NCI-H748 (cell line): ENCODE data around the gene PRKAG1.
A peak's percentile ranks its signal among the peaks of the same experiment; 100 is the strongest.

Experiments used
- DNase-seq: peaks from one replicate; lab custom pipeline; 2025; ENCODE audit not compliant: unreplicated experiment; lab: John Stamatoyannopoulos, UW

The PRKAG1 gene

DNA sequence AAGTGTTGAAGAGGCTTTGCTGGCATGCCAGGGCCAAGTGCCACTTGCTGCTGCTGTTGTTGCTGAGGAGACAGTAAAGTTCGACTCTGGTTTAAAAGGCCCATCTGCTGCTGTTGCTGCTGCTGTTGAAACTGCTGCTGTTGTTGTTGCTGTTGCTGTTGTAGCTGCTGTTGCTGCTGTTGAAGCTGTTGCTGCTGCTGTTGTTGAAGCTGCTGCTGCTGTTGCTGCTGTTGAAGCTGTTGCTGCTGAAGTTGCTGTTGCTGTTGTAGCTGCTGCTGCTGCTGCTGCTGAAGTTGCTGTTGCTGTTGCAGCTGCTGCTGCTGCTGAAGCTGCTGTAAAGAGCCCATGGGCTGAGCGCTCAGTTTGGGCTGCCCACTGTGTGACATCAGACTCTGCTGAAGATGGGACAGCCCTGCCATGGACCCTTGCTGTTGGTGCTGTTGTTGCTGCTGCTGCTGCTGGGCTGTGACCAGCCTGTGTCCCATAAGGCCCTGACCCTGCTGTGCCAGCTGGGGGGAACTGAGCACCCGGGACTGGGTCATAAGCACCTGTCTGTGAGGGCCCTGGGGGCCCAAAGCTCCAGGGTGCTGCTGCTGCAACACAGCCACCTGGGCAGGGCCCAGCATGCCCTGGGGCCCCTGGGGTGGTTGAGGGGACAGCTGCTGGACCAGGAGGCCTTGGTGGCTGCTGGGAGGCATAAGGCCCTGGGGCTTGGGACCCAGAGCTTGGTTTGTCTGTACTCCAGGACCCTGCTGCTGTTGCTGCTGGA, 14.3 kb upstream of the PRKAG1 start:
- no peak for DNase-seq

- DNase-seq = no peak
These were observed 13.7 kb upstream of the PRKAG1 start for GRCh38 chr12:49032276-49032675.

DNA sequence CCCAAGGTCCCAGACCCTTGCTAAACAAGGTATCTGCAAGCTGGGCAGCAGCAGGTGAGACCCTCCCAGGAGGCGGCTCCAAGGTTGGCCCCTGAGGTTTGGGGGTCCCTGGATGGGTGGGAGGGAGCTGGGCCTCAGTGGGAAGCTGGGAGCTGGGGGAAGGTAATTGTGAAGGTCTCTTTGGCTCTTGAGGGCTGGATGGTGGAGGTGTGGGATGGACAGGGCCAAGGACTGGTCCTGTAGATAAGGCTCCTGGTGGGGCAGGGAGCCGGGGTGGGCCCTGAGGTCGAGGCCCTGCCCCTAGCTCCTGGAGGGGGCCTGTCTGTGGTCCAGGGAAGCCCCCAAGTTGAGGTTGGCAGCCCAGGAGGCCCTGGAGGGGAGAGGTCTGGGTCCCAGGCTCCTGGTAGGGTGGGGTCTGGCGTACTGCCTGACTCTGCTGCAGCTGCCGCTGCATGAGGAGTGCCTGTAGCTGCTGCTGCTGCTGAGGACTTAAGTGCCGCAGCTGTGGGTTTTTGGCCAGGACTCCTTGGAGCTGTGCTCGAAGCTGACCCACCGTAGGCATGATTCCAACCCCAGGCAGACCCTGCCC, 13.1 kb upstream of the PRKAG1 start:
- no peak for DNase-seq

DNA sequence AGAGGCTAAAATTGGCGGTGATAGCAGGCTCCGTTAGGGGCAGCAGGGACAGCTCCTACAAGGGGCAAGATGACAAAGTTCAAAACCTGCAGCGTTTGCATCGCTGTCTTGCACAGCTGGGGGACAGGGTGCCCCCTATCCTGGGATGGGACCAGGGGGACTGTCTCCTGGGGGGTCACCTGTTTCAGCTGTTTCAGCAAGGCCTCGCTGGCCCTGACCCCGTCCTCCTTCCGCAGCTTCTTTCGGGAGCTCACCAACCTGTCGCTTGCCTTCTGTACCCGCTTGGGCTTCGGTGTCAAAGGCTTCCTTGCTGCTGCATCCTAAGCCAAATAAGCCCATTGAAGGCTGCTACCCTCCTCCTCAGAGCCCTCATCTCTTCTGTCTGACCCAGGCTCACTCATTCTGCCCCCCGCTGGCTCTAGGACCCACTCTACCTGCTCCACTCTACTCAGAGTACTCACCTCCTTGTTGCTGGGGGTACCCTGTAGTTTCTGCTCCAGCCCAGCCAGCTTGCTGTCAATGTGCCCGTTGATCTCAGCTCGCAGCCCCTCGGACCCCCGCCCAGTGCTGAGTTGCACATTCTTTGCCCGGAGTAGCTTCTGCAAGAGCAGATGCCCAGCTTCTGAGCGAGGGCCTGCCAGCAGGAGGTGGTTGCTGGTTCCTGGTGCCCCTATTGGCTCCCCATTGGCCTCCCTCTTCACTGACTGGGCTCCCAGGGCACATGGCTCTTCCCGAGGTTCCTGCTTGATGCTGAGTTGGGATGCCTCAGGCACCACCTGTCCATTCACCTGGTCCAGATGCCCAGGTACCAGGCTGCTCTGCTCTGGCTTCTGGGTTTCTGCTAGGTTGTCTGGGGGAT, 12.4 kb upstream of the PRKAG1 start:
- no peak for DNase-seq

- DNase-seq = no peak
These were observed 11.5 kb upstream of the PRKAG1 start for GRCh38 chr12:49030119-49030518.

DNA sequence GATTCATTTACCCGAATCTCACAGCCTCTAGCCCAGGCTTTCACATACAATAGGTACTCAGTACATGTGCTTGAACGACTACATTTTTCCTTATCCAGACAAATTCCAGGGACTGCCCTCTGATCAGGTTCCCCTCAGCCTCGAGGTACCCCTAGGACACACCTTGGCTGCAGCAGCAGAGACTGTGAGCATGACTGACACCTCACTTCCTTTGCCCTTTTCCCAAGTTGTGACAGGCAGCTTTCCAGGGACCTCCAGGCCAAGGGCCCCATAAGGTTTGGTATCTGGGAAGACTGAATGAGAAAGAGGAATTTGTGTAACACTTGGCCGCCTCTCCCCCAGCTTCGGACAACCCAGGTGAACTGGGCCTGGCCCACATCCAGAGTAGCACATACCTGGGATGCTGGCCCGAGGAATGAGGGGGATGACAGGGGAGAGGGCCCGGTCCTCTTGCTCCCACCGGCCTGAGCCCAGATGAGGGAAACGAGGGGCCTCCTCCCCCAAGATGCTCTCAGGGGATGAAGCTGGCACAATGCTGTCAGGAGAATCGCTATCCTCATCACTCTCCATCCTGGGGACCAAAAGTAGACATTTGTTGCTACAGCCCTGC, 10.2 kb upstream of the PRKAG1 start:
- DNase-seq = no peak

GRCh38 chr12:49027846-49028555, 9.4 kb upstream of the PRKAG1 start:
- DNase-seq = no peak

GRCh38 chr12:49026678-49027480, 8.3 kb upstream of the PRKAG1 start:
- DNase-seq = no peak

GRCh38 chr12:49026101-49026500, 7.5 kb upstream of the PRKAG1 start:
- no peak for DNase-seq

DNA sequence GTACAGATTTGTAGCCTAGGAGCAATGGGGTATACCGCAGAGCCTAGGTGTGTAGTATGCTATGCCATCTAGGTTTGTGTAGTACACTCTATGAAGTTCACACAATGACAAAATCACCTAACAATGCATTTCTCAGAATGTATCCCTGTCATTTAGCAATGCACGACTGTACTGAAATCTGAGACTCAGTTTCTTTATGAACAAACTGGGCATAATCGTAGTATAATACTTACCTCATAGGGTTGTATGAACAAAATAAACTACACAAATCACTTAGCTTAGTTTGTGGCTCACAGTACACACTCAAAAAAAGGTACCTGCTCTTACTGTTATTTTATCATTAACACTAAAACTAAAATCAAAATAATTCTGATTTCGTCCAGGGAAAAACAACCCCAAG, 6.9 kb upstream of the PRKAG1 start:
- DNase-seq = no peak

- DNase-seq = no peak
These were observed 6.0 kb upstream of the PRKAG1 start for GRCh38 chr12:49024543-49024942.

- no peak for DNase-seq
These were observed 5.2 kb upstream of the PRKAG1 start for GRCh38 chr12:49023812-49024211.

DNA sequence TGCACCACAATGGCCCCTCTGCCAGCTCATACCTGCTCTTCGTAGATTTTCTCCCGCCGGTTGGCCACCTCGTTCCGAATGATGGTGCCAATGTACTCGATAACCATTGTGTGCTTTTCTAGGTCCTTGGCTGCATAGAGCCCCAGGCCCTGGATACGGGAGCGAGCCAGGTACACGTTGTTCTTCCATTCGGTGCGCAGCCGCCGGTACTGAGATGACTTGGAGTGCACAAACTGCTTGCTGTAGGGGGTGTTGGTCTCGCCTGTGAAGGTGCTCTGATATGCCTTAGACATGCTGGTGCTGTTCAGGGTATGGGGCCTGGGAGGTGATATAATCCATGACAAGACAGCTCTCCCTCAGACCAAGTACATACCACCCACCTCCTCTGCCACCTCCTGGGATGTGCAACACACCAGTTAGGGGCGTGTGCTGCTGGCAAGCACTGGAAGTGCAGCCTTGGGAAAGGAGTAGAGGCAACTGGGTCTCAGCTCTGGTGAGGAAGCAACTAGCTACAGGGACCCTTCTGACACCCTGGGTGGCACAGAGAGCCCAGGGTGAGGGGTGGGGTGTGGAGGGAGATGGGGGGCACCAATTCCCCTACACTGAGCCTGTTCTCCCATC, 4.1 kb upstream of the PRKAG1 start:
- DNase-seq = no peak

- DNase-seq = no peak
These were observed 2.8 kb upstream of the PRKAG1 start for GRCh38 chr12:49021292-49021915.

DNA sequence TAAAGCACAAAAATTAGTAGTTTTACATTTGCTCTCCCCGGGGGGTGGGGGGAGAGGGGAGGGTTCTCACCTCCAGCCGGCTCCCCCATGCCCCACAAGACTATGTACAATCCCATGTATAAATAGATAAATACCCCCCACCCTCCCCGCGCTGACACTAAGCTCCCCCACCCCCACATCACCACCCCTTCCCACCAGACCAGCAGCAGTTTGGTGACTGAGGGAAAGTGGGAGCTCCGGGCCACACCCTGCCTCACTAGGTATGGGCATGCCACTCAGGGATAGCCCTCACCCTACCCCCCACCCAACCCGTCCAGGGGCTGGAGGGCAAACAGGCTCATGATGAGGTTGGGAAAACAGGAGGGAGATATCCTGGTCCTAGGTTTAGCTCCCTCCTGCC, 1.9 kb upstream of the PRKAG1 start:
- DNase-seq = no peak

GRCh38 chr12:49019443-49020324, 1.1 kb upstream of the PRKAG1 start:
- peak; percentile 45 for DNase-seq

GRCh38 chr12:49019120-49019430, 499 bp upstream of the PRKAG1 start:
- peak; percentile 67 for DNase-seq

DNA sequence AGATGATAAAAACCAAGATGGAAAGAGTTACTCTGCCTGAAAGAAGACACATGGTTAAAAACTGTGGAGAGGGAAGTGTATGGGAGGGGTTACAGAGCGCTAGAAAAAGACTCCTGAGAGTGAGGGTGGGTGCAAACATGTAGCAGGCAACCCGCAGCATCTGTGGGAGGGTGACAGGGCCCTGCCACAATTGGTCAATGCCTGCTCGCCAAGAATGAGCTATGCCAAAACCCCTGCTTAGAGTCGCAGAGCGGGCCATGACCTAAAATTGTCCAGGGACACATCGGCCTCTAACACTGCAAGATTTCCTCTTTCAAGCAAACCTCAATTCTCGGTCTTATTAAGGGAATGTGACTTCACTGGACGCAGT, 700 bp downstream of the PRKAG1 start:
- DNase-seq = no peak
